RWPE1 (cell line): ENCODE measurements around the gene TSKU.
A peak's percentile ranks its signal among the peaks of the same experiment; 100 is the strongest.

Source experiments
- CTCF ChIA-PET: fragments of 350-600 bp; sonication (Branson Sonifier 250); formaldehyde crosslinking; extraction: SDS; loops from one replicate; lab custom pipeline; 2021; lab: Yijun Ruan, JAX
- POLR2A ChIA-PET: fragments of 400-600 bp; formaldehyde crosslinking; extraction: SDS; loops from one replicate; lab custom pipeline; 2020; ENCODE audit warnings: antibody characterized with exemption; ENCODE audit not compliant: low non-redundant PET; lab: Yijun Ruan, JAX
- DNase-seq: peaks from one replicate; pipeline ENCODE4 v3.0.0; 2012; ENCODE audit warnings: low spot score
- H3K27ac ChIP-seq: fragments of 450-650 bp; 2 replicates; pipeline ENCODE4 v1.5.1; 2017
- CTCF ChIP-seq: fragments of 450-650 bp; conservative IDR thresholded peaks from 2 replicates; pipeline ENCODE4 v1.5.1; 2017; ENCODE audit warnings: low read depth, mild to moderate bottlenecking

Gene TSKU

GRCh38 chr11:76750746-76751145, 32.4 kb upstream of the TSKU start:
- ChIA-PET CTCF (no interaction called here), POLR2A (no interaction called here)
- TF ChIP-seq CTCF, result no peak
- no peak overlapping the region for H3K27ac ChIP-seq
- DNase-seq, result no peak

- peak; percentile 35 for DNase-seq
- H3K27ac ChIP-seq, result peak overlapping the region; percentile 73
- ChIA-PET POLR2A (no interaction called here), CTCF (interaction anchor here (0.5 to 0.7 kb wide), 3 partner anchors 74 to 1033 kb away, joined by 3 to 4 read pairs (median 3); no protein-coding TSS in a partner anchor)
- no peak for TF ChIP-seq CTCF
Observed at GRCh38 chr11:76752321-76753143, 30.6 kb upstream of the TSKU start.

GRCh38 chr11:76753449-76753848, 29.7 kb upstream of the TSKU start:
- no peak for TF ChIP-seq CTCF
- ChIA-PET CTCF (interaction anchor here (0.6 to 1.0 kb wide), 2 partner anchors 19 to 75 kb away, joined by 3 to 4 read pairs; no protein-coding TSS in a partner anchor), POLR2A (interaction anchor here (0.5 kb wide), 1 partner anchor 111 kb away, joined by 4 read pairs; no protein-coding TSS in a partner anchor)
- peak overlapping the region; percentile 73 for H3K27ac ChIP-seq
- DNase-seq, result no peak

- no peak for TF ChIP-seq CTCF
- CTCF ChIA-PET, result interaction anchor here (1.0 kb wide), 1 partner anchor 19 kb away, joined by 3 read pairs; no protein-coding TSS in a partner anchor
- no peak for DNase-seq
- peak overlapping the region; percentile 13; the same call in 1 of the 2 replicates for H3K27ac ChIP-seq
- POLR2A ChIA-PET, result no interaction called here
Observed at GRCh38 chr11:76753950-76754349, 29.2 kb upstream of the TSKU start.

GRCh38 chr11:76756341-76756741, 26.8 kb upstream of the TSKU start:
- no peak for TF ChIP-seq CTCF
- ChIA-PET POLR2A (no interaction called here), CTCF (interaction anchor here (0.6 to 0.7 kb wide), 3 partner anchors 139 to 939 kb away, joined by 3 to 4 read pairs (median 4); no protein-coding TSS in a partner anchor)
- DNase-seq, result no peak
- H3K27ac ChIP-seq, result no peak overlapping the region

GRCh38 chr11:76758311-76758710, 24.8 kb upstream of the TSKU start:
- POLR2A ChIA-PET, result no interaction called here
- CTCF ChIA-PET, result interaction anchor here (0.9 kb wide), 1 partner anchor 24 kb away, joined by 4 read pairs; no protein-coding TSS in a partner anchor

More at GRCh38 chr11:76758311-76758710, 24.8 kb upstream of the TSKU start:
- no peak for DNase-seq
- no peak for TF ChIP-seq CTCF
- H3K27ac ChIP-seq, result no peak overlapping the region
